Left lobe of liver (tissue), 2 donors: Measurements from ENCODE around the gene PRPF6. TPM values are rescaled to one million over a fixed set of nuclear protein-coding genes. Genes with fewer than 3 reads are reported as not detected.
A peak's percentile ranks its signal among the peaks of the same experiment; 100 is the strongest.

Experiments
- ATAC-seq: fragments of 200-7000 bp; cut with Tn5 transposase; one replicate; pipeline ENCODE4 v1.9.1; 2020; ENCODE audit warnings: mild to moderate bottlenecking, moderate library complexity
- DNase-seq: peaks from one replicate; pipeline ENCODE4 v3.0.0-alpha.2; 2020; ENCODE audit warnings: low spot score
- total RNA-seq: library from RNA; stranded (reverse); gene quantifications from one replicate; pipeline ENCODE4 v1.2.1, GENCODE V29; 2021
- donor health status: DM: no; HTN: no; CAD: no; lungs with moderate emphysema.
- donor health status: DM: no; HTN: yes; CAD: no.

Gene PRPF6
- total RNA-seq, 1 donor from 2014 or later = 24.2 TPM

GRCh38 chr20:64045346-64046011 is 64.5 kb downstream of the PRPF6 start:
- no peak for DNase-seq

GRCh38 chr20:64047046-64047389 is 66.1 kb downstream of the PRPF6 start:
- no peak for DNase-seq
- no peak for ATAC-seq

More at GRCh38 chr20:64045346-64046011, 64.5 kb downstream of the PRPF6 start:
- no peak for ATAC-seq

- no peak for DNase-seq
- ATAC-seq = no peak
Measured at GRCh38 chr20:64047968-64048401, 67.1 kb downstream of the PRPF6 start.

GRCh38 chr20:64048402-64049044 is 67.6 kb downstream of the PRPF6 start:
- no peak for ATAC-seq

GRCh38 chr20:64049060-64049877 is 68.3 kb downstream of the PRPF6 start, which contains the start of gene SOX18:
SOX18 (minus strand) TSS chr20:64049639; CDS start chr20:64049516, 123 bp downstream.
- DNase-seq = no peak

More at GRCh38 chr20:64048402-64049044, 67.6 kb downstream of the PRPF6 start:
- DNase-seq = no peak

GRCh38 chr20:64049878-64050260 is 68.9 kb downstream of the PRPF6 start:
- no peak for ATAC-seq

More at GRCh38 chr20:64049060-64049877, 68.3 kb downstream of the PRPF6 start, which contains the start of gene SOX18:
- peak; percentile 22 for ATAC-seq

GRCh38 chr20:64050261-64051032 is 69.5 kb downstream of the PRPF6 start:
- ATAC-seq = no peak

More at GRCh38 chr20:64049878-64050260, 68.9 kb downstream of the PRPF6 start:
- DNase-seq = no peak

GRCh38 chr20:64051033-64051452 is 70.1 kb downstream of the PRPF6 start:
- ATAC-seq (no peak), DNase-seq (no peak)

More at GRCh38 chr20:64050261-64051032, 69.5 kb downstream of the PRPF6 start:
- DNase-seq = no peak

GRCh38 chr20:64051561-64052325 is 70.8 kb downstream of the PRPF6 start:
- DNase-seq = no peak

GRCh38 chr20:64052326-64052722 is 71.4 kb downstream of the PRPF6 start:
- no peak for ATAC-seq
- DNase-seq = no peak

More at GRCh38 chr20:64051561-64052325, 70.8 kb downstream of the PRPF6 start:
- ATAC-seq = no peak

- ATAC-seq = peak; percentile 21
- DNase-seq = no peak
Measured at GRCh38 chr20:64052987-64053840, 72.3 kb downstream of the PRPF6 start.

- peak; percentile 23 for ATAC-seq
- no peak for DNase-seq
Measured at GRCh38 chr20:64053841-64054661, 73.1 kb downstream of the PRPF6 start.

GRCh38 chr20:64055396-64055892 is 74.5 kb downstream of the PRPF6 start:
- DNase-seq (no peak), ATAC-seq (no peak)

- DNase-seq (no peak), ATAC-seq (peak; percentile 11)
Measured at GRCh38 chr20:64055893-64056638, 75.1 kb downstream of the PRPF6 start.

- peak; percentile 4 for ATAC-seq
Measured at GRCh38 chr20:64056639-64056888, 75.6 kb downstream of the PRPF6 start.

GRCh38 chr20:64056889-64057627 is 76.1 kb downstream of the PRPF6 start:
- ATAC-seq (peak; percentile 3), DNase-seq (no peak)

More at GRCh38 chr20:64056639-64056888, 75.6 kb downstream of the PRPF6 start:
- no peak for DNase-seq
